ENCODE results near the gene RTL5.

Gene RTL5

GRCh38 chrX:72159769-72160168 lies 28.1 kb upstream of the RTL5 start:
- no peaks in the 10 kb centered on the region for H3K27me3 ChIP-seq (replicated peaks; ENCODE audit: control insufficient read depth, insufficient read depth, low read length)
- TF ChIP-seq CTCF (IDR thresholded peaks at IDR 0.05; ENCODE audit: insufficient read depth, low read length, poor library complexity, severe bottlenecking) = no peak
- no peak overlapping the region for H3K4me3 ChIP-seq (replicated peaks; ENCODE audit: low read depth, low read length)
- DNase-seq (ENCODE audit: extremely low read depth, insufficient read length) = no peak
- H3K36me3 ChIP-seq (ENCODE audit: control insufficient read depth, insufficient read depth, low read length) = no peaks in the 10 kb centered on the region

- DNase-seq (ENCODE audit: extremely low read depth, insufficient read length) = no peak
- Histone ChIP-seq H3K27me3 (replicated peaks; ENCODE audit: control insufficient read depth, insufficient read depth, low read length) (no peaks in the 10 kb centered on the region), H3K36me3 (ENCODE audit: control insufficient read depth, insufficient read depth, low read length) (no peaks in the 10 kb centered on the region), H3K4me3 (replicated peaks; ENCODE audit: low read depth, low read length) (no peak overlapping the region)
- no peak for TF ChIP-seq CTCF (IDR thresholded peaks at IDR 0.05; ENCODE audit: insufficient read depth, low read length, poor library complexity, severe bottlenecking)
Observed at GRCh38 chrX:72158773-72159172, 27.1 kb upstream of the RTL5 start.

- DNase-seq (ENCODE audit: extremely low read depth, insufficient read length) = no peak
- no peaks in the 10 kb centered on the region for H3K36me3 ChIP-seq (ENCODE audit: control insufficient read depth, insufficient read depth, low read length)
- no peaks in the 10 kb centered on the region for H3K27me3 ChIP-seq (replicated peaks; ENCODE audit: control insufficient read depth, insufficient read depth, low read length)
- H3K4me3 ChIP-seq (replicated peaks; ENCODE audit: low read depth, low read length) = no peak overlapping the region
- TF ChIP-seq CTCF (IDR thresholded peaks at IDR 0.05; ENCODE audit: insufficient read depth, low read length, poor library complexity, severe bottlenecking) = no peak
Observed at GRCh38 chrX:72146527-72146926, 14.8 kb upstream of the RTL5 start.

GRCh38 chrX:72145181-72145580 lies 13.5 kb upstream of the RTL5 start:
- H3K36me3 ChIP-seq (ENCODE audit: control insufficient read depth, insufficient read depth, low read length) = no peaks in the 10 kb centered on the region
- H3K4me3 ChIP-seq (replicated peaks; ENCODE audit: low read depth, low read length) = no peak overlapping the region
- no peak for DNase-seq (ENCODE audit: extremely low read depth, insufficient read length)
- H3K27me3 ChIP-seq (replicated peaks; ENCODE audit: control insufficient read depth, insufficient read depth, low read length) = no peaks in the 10 kb centered on the region
- TF ChIP-seq CTCF (IDR thresholded peaks at IDR 0.05; ENCODE audit: insufficient read depth, low read length, poor library complexity, severe bottlenecking) = no peak

GRCh38 chrX:72143609-72143907 lies 11.8 kb upstream of the RTL5 start:
- H3K4me3 ChIP-seq (replicated peaks; ENCODE audit: low read depth, low read length) = no peak overlapping the region
- no peaks in the 10 kb centered on the region for H3K27me3 ChIP-seq (replicated peaks; ENCODE audit: control insufficient read depth, insufficient read depth, low read length)
- no peak for DNase-seq (ENCODE audit: extremely low read depth, insufficient read length)
- TF ChIP-seq CTCF (IDR thresholded peaks at IDR 0.05; ENCODE audit: insufficient read depth, low read length, poor library complexity, severe bottlenecking) = no peak
- no peaks in the 10 kb centered on the region for H3K36me3 ChIP-seq (ENCODE audit: control insufficient read depth, insufficient read depth, low read length)

- Histone ChIP-seq H3K36me3 (ENCODE audit: control insufficient read depth, insufficient read depth, low read length) (no peaks in the 10 kb centered on the region), H3K27me3 (replicated peaks; ENCODE audit: control insufficient read depth, insufficient read depth, low read length) (no peaks in the 10 kb centered on the region), H3K4me3 (replicated peaks; ENCODE audit: low read depth, low read length) (no peak overlapping the region)
- no peak for DNase-seq (ENCODE audit: extremely low read depth, insufficient read length)
- no peak for TF ChIP-seq CTCF (IDR thresholded peaks at IDR 0.05; ENCODE audit: insufficient read depth, low read length, poor library complexity, severe bottlenecking)
Observed at GRCh38 chrX:72142794-72143608, 11.3 kb upstream of the RTL5 start.

All from GM06990 (cell line).